Activated T-helper 1 cell treated with anti-CD3 and anti-CD28 coated beads, Interleukin-12 subunit alpha, Interleukin-12 subunit beta, Interleukin-2, Interleukin-4 antibody, amounts not matched to agents 30 ng/mL and 10 ng/mL and 1 ng/mL, durations not matched to agents 14 hours and 24 hours and 36 hours (primary cell): ENCODE results near the gene RBM19. TPM values are rescaled to one million over a fixed set of nuclear protein-coding genes. Genes with fewer than 3 reads are reported as not detected.

Source experiments
- DNase-seq: peaks from one replicate; pipeline ENCODE4 v3.0.0; 2021; ENCODE audit warnings: low spot score
- H3K27ac Mint-ChIP-seq: one replicate; pipeline ENCODE4 v1.8.0; 2021; ENCODE audit warnings: mild to moderate bottlenecking, mixed read lengths
- H3K27me3 Mint-ChIP-seq: one replicate; pipeline ENCODE4 v1.8.0; 2022; ENCODE audit warnings: mild to moderate bottlenecking, moderate library complexity, mixed read lengths; ENCODE audit not compliant: insufficient read depth
- H3K36me3 Mint-ChIP-seq: one replicate; pipeline ENCODE4 v1.8.0; 2021; ENCODE audit warnings: low read depth, mixed read lengths
- H3K4me1 Mint-ChIP-seq: one replicate; pipeline ENCODE4 v1.8.0; 2021; ENCODE audit warnings: low read depth, mixed read lengths
- H3K4me3 Mint-ChIP-seq: one replicate; pipeline ENCODE4 v1.8.0; 2021; ENCODE audit warnings: mild to moderate bottlenecking, moderate library complexity, mixed read lengths
- H3K9me3 Mint-ChIP-seq: one replicate; pipeline ENCODE4 v1.8.0; 2021; ENCODE audit warnings: mixed read lengths
- intact Hi-C: fragments of 100-400 bp; cut with micrococcal nuclease; formaldehyde crosslinking; loops from one replicate; pipeline ENCODE4 v1.15.1; 2024
- total RNA-seq: library from RNA; stranded (reverse); gene quantifications from 2 replicates; pipeline ENCODE4 v1.2.3, GENCODE V29; 2022

Gene RBM19
- total RNA-seq, 1 donor from 2014 or later = 102 TPM

DNA sequence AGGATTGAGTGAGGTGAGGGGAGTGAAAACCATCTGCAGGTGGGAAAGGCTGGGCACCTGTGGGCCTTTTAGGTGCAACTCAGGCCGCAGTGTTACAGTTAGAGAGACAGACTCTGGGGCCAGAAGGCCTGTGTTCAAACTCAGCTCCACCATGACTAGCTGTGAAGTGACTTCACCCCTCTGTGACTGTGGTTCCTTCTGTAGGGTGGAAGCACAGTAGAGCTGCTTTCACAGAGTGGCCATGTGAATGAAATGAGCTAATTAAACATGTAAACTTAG lies 25.0 kb downstream of the RBM19 start:
- no peak for DNase-seq
- intact Hi-C loops = no loop called here
- no peaks in the 10 kb centered on the region for H3K9me3 Mint-ChIP-seq
- H3K36me3 Mint-ChIP-seq = peaks cover 41% of the 10 kb centered on the region
- no peaks in the 10 kb centered on the region for H3K27me3 Mint-ChIP-seq
- H3K4me1 Mint-ChIP-seq = no peaks in the 10 kb centered on the region
- no peak overlapping the region for H3K27ac Mint-ChIP-seq
- H3K4me3 Mint-ChIP-seq = no peak overlapping the region

DNA sequence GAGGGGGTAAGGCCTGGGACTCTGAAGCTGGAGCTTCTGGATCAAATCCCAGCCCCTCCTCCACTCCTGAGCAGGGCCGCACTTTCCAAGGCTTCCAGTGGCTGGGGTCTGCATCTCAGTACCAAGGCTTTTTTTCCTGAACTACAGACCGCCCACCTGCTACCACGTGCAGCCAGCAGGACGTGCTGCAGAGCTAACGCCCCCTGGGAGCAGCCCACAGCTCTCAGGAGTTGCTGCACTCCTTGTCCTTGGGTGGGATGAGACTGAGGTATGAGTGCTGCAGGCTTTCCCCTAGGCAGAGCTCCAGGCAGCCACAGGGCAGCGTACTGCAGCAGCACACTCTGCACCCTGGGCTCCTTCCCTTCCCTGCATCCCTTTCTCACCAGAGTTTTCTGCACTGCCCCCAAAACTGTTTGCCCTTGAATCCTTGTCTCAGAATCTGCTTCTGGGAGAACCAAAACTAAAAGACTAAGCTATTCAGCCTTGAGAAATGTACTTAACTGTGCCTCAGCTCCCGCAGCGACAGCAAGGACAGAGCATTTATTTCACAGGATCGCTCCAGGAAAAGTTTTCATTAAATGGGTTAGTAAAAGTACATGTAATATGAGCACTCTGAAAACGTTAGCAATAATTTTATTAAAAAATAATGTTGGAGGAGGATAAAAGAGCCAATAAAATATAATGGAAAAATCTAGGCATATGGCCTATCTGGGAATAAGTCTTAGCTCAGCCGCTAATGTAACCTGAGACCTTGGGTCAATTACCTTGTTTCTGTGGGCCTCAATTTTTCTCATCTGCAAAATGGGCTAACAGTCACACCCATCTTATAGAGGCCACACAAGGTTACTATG lies 25.5 kb downstream of the RBM19 start:
- no peak for DNase-seq
- Mint-ChIP-seq H3K36me3 (peaks cover 37% of the 10 kb centered on the region), H3K4me1 (no peaks in the 10 kb centered on the region), H3K9me3 (no peaks in the 10 kb centered on the region), H3K27me3 (no peaks in the 10 kb centered on the region), H3K4me3 (no peak overlapping the region), H3K27ac (no peak overlapping the region)
- intact Hi-C loops = no loop called here

DNA sequence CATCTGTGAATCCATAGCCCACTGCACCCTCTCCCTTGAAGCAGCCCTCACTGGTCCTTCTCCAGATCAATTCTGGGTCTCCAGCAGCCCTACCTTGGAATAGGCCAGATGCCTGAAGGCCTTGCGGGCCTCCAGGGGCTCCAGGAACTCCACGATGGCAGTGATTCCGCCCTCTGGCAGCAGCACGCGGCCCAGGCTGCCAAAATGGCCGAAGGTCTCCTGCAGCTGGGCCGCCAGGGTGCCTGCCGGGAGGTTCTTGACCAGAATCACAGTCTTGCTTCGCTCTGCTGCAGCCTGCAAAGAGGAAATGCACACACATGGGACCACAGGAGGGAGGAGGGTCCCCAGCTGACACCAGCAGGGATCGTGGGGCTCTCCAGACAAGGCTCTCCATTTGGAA lies 26.3 kb downstream of the RBM19 start:
- no peak for DNase-seq
- no peaks in the 10 kb centered on the region for H3K4me1 Mint-ChIP-seq
- H3K9me3 Mint-ChIP-seq = no peaks in the 10 kb centered on the region
- no peak overlapping the region for H3K4me3 Mint-ChIP-seq
- peaks cover 41% of the 10 kb centered on the region for H3K36me3 Mint-ChIP-seq
- no peaks in the 10 kb centered on the region for H3K27me3 Mint-ChIP-seq
- intact Hi-C loops = no loop called here
- H3K27ac Mint-ChIP-seq = no peak overlapping the region

DNA sequence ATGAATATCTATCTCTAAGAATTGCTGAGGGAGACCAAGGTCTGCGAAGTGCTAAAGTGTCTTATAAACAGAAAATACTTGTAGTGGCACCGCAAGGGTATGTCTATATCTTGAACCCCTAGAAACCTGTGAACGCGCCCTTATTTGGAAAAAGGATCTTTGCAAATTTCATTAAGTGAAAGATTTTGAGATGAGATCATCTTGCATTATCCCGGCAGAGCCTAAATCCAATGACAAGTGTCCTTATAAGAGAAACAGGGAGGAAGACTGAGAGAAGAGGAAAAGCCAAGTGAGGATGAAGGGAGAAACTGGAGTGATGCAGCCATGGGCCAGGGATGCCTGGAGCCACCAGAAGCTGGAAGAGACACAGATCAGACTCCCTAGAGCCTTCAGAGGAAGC lies 27.7 kb downstream of the RBM19 start:
- H3K27me3 Mint-ChIP-seq = no peaks in the 10 kb centered on the region
- intact Hi-C loops = no loop called here
- H3K36me3 Mint-ChIP-seq = peaks cover 41% of the 10 kb centered on the region
- H3K27ac Mint-ChIP-seq = no peak overlapping the region
- no peak for DNase-seq
- no peak overlapping the region for H3K4me3 Mint-ChIP-seq
- H3K4me1 Mint-ChIP-seq = no peaks in the 10 kb centered on the region
- no peaks in the 10 kb centered on the region for H3K9me3 Mint-ChIP-seq

DNA sequence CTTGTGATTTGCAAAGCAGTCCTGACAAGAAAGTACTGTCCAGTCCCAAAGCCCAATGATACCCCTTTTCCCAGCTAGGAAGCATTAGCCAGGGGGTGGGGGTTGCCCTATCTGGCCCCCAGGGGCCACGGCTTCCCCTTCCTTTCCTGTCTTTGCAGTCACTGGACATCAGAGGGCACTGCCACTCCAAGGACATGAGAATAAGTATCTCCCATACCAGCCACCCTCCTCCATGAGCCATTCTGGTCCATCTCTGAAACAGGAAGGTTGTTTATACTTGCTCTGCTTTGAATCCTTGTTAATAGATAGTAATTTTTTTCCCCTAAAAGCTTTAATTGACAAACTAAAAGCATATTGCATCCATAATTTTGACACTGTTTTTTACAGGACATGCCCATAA lies 29.7 kb downstream of the RBM19 start:
- Mint-ChIP-seq H3K27ac (no peak overlapping the region), H3K9me3 (no peaks in the 10 kb centered on the region), H3K27me3 (no peaks in the 10 kb centered on the region), H3K36me3 (peaks cover 44% of the 10 kb centered on the region), H3K4me3 (no peak overlapping the region), H3K4me1 (no peaks in the 10 kb centered on the region)
- DNase-seq = no peak
- intact Hi-C loops = no loop called here

DNA sequence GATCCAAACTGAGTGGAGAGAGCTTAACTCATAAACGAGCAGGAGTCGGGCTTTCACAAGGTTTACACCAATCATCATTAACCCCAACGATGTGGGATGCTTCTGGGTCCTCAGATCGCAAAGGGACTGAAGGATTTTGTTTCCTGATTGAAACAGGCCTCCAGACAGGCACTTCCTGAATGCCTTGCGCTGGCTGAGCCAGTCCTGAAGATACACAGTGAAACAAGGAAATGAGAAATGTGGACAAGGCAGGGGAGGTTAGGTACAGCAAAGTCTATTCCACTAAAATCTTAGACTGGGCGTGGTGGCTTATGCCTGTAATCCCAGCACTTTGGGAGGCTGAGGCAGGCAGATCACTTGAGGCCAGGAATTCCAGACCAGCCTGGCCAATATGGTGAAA lies 30.7 kb downstream of the RBM19 start:
- Mint-ChIP-seq H3K4me3 (no peak overlapping the region), H3K36me3 (peaks cover 42% of the 10 kb centered on the region), H3K27ac (no peak overlapping the region), H3K27me3 (no peaks in the 10 kb centered on the region), H3K9me3 (no peaks in the 10 kb centered on the region), H3K4me1 (no peaks in the 10 kb centered on the region)
- no peak for DNase-seq
- intact Hi-C loops = no loop called here

DNA sequence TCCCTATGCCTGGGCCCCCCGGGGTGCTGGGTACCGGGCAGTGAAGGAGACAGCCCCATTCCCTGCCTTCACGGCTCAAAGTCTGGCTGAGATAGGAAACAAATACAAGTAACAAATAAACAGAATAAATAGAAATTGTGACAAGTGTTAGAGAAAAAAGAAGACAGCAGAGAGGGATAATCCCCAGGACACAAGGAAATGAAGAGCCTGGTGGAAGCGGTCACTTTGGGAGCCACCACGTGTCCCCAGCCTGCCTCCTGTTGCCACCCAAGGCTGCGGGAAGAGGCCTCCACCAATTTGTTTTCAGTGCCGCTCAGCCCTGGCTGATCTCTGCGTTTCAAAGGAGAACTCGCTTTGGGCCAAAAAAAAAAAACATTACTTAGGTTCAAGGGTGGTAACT lies 31.2 kb downstream of the RBM19 start:
- no peaks in the 10 kb centered on the region for H3K27me3 Mint-ChIP-seq
- H3K4me3 Mint-ChIP-seq = no peak overlapping the region
- H3K27ac Mint-ChIP-seq = no peak overlapping the region
- no peak for DNase-seq
- H3K36me3 Mint-ChIP-seq = peaks cover 44% of the 10 kb centered on the region
- intact Hi-C loops = no loop called here
- no peaks in the 10 kb centered on the region for H3K9me3 Mint-ChIP-seq
- H3K4me1 Mint-ChIP-seq = no peaks in the 10 kb centered on the region

DNA sequence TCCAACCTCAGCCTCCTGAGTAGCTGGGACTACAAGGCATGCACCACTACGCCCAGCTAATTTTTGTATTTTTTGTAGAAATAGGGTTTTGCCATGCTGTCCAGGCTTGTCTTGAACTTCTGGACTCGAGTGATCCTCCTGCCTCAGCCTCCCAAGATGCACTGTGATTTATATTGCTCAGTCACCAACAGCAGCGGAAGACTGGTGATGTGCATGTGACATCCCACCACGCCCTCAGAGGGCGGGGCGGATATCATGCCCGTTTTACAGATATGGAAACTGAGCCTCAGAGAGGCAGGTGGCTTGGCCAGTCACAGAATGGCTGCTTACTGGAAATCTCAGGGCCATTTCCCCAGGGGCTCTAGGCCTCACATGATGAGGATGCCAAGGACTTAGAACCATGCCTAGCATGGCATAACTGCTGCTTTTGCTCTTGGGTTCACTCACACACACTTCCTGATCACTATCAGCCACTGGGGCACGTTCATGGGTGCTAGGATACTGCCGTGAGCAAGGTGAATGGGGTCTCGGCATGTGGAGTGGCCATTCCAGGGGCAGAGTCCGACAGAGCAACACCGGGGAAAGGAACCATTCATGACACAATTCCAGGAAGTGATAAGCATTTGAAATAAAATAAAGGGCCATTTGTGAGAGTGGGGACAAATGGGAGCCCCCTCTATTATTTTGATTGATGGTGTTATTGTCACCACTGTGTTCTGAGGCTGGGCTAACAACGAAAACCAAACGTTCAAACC lies 31.9 kb downstream of the RBM19 start:
- H3K27me3 Mint-ChIP-seq = no peaks in the 10 kb centered on the region
- H3K9me3 Mint-ChIP-seq = no peaks in the 10 kb centered on the region
- no peak overlapping the region for H3K27ac Mint-ChIP-seq
- no peak for DNase-seq
- no peak overlapping the region for H3K4me3 Mint-ChIP-seq
- peaks cover 45% of the 10 kb centered on the region for H3K36me3 Mint-ChIP-seq
- intact Hi-C loops = no loop called here
- H3K4me1 Mint-ChIP-seq = peaks cover 6% of the 10 kb centered on the region

DNA sequence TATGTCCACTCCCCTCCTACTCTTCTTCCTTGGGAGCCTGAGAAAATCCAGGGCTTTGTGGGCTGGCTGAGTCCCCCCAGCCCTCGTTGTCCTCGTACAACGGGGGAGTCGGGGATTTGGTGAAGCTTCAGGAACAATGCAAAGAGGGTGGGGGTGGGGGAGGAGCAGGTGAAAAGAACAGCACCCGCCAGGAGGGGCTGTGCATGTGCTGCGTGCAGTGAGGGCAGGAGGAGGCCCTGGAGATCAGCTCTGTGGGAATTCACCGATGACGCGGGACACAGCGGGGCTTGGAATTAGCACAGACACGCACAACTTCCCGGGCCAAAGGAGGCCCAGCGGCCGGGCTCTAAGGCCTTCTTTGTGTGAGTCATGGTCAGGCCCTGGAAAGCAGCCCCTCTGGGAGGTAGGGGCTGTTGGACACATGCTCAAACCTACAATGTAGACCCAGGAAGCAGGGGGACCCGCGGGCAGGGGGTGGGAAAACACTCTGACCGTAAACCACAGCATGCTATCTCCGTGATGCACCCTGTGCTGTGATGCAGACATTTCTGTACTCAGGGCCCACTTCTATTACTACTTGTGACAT lies 32.8 kb downstream of the RBM19 start:
- peaks cover 44% of the 10 kb centered on the region for H3K36me3 Mint-ChIP-seq
- no peak overlapping the region for H3K4me3 Mint-ChIP-seq
- no peaks in the 10 kb centered on the region for H3K9me3 Mint-ChIP-seq
- peaks cover 9% of the 10 kb centered on the region for H3K4me1 Mint-ChIP-seq
- H3K27me3 Mint-ChIP-seq = no peaks in the 10 kb centered on the region
- H3K27ac Mint-ChIP-seq = no peak overlapping the region
- intact Hi-C loops = no loop called here
- DNase-seq = no peak

DNA sequence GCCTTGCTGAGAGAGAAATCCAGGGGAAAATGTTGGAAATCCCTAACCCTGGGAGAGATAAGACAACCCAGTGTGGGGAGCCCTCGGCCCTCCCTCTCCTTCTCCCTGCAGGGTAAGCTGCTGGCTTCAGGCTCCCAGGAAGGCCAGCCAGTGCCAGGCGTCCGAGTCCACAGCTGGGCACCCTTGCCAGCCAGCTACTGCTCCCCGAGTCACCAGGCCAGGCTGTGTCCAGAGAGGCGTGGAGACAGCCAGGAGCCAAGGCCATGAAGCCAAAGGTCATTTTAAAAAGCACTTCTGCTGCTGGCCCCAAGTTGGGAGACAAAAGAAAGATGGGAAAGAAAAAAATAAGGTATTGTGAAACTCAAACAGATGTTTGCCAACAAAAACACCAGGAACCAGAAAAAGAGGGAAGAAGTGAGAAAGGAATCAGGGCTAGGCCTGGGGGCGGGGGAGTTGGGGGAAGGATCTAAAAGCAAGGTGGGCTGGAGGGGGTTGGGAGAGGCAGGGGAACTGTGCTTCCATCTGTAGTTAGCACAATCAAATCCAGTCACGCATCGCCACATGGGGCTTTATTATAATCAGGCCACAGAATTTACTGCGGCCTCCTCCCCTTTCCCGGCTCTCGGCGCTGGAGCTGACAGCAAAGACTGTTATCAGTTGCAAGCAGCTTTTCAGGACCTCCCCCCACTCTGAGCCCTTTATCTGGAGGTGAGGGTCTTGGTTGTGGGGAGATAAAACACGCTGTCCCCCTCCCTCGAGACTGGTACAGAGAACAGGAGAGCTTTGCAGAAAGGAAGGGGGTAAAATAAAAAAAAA lies 33.5 kb downstream of the RBM19 start:
- Mint-ChIP-seq H3K27ac (peak overlapping the region; percentile 85), H3K36me3 (peaks cover 40% of the 10 kb centered on the region), H3K4me3 (no peak overlapping the region), H3K4me1 (peaks cover 9% of the 10 kb centered on the region), H3K27me3 (no peaks in the 10 kb centered on the region), H3K9me3 (no peaks in the 10 kb centered on the region)
- no peak for DNase-seq
- intact Hi-C loops = no loop called here

DNA sequence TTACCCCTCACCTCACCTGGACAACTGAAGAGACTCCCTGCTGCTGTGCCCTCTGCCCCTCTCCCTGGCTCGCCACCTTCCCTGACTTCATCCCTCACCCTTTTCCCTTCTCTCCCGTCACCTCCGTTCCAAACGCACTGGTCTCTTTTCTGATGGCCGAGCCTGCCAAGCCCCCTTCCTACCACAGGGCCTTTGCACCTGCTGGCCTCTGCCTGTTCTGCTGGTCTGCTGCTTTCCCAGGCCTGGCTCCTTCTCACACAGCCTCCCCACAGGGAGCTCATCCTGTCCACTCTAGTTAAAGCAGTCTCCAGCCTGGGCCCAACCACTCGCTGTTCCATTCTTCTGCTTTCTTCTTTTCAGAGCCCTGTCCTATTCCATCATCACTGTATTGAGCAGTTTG lies 34.6 kb downstream of the RBM19 start:
- Mint-ChIP-seq H3K4me3 (no peak overlapping the region), H3K4me1 (peaks cover 19% of the 10 kb centered on the region), H3K9me3 (no peaks in the 10 kb centered on the region), H3K36me3 (peaks cover 48% of the 10 kb centered on the region), H3K27ac (peak overlapping the region; percentile 45), H3K27me3 (no peaks in the 10 kb centered on the region)
- no peak for DNase-seq
- intact Hi-C loops = no loop called here

DNA sequence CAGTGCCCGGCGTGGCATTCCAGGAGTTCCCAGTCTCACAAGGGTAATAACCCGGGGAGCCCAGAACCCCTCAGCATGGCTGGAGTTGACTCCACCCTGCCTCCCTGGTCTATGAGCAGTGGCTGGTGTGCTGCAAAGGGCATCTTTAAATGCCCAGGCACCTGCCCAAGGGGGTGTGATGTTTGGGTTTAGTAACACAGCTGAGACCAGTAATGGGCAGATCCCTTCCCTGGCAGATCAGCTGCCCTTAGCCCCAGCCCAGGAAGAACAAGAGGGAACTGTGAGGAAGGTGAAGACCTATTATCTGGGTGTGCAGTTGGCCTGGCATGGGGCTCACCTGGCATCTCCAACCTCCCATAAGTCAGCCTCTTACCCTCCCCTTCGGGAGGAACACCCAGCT lies 35.9 kb downstream of the RBM19 start:
- no peak overlapping the region for H3K4me3 Mint-ChIP-seq
- H3K27me3 Mint-ChIP-seq = no peaks in the 10 kb centered on the region
- DNase-seq = no peak
- no peak overlapping the region for H3K27ac Mint-ChIP-seq
- H3K9me3 Mint-ChIP-seq = no peaks in the 10 kb centered on the region
- peaks cover 53% of the 10 kb centered on the region for H3K36me3 Mint-ChIP-seq
- intact Hi-C loops = no loop called here
- peaks cover 21% of the 10 kb centered on the region for H3K4me1 Mint-ChIP-seq
